Suprapubic skin (tissue), 4 donors: ENCODE results near the gene FUT4.
A peak's percentile ranks its signal among the peaks of the same experiment; 100 is the strongest.

ENCODE experiments used
- EP300 ChIP-seq: sonication (generic); formaldehyde crosslinking; IDR thresholded peaks from one replicate; pipeline ENCODE4 v1.6.1; 2017; ENCODE audit warnings: antibody characterized with exemption
- POLR2A ChIP-seq, 2 donors: fragments of 450-650 bp; IDR thresholded peaks; one replicate each; pipeline ENCODE4 v1.6.1; 2017; ENCODE audit warnings: antibody characterized with exemption in 2 of 2, mild to moderate bottlenecking in 2 of 2, moderate library complexity in 2 of 2
- POLR2AphosphoS5 ChIP-seq, 3 donors: sonication (generic); formaldehyde crosslinking; IDR thresholded peaks; one replicate each; pipeline ENCODE4 v1.6.1; 2017; ENCODE audit warnings: antibody characterized with exemption in 3 of 3
- TF ChIP-seq, protein P1 (sequence below), 2 donors: fragments of 200-600 bp in 1 of 2; fragments of 450-650 bp in 1 of 2; sonication (generic) in 1 of 2; IDR thresholded peaks; one replicate each; pipeline ENCODE4 v1.5.1; 2016 to 2019; ENCODE audit warnings: antibody characterized with exemption in 2 of 2, mild to moderate bottlenecking in 1 of 2, moderate library complexity in 1 of 2

DNA sequence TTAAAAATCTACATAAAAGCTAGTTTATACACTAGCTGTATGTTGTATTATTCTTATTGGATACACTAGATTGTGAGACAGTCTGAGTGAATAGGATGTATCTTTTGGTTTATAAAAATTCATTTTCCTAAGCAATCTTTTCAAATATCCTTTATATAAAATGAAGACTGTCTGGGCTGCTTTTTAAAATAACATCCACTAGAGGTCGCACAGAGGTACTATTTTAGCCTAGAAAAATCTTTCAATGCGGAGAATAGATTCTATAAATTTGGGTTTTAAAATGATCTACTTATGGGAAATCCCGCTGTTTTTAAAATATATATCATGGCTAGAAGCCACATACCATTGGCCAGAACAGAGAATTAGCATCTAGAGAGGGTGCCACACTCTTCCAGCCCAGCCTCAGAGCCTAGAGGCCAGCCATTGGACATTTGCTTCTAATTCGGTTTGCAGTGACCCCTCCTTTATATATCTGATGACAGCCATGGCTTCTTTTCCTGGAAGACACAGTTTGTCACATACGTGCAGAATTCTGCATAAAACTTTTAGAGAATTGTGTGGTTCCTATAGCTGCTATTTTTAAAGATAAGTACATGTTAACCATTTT is 24.1 kb upstream of the FUT4 start:
- TF ChIP-seq, protein P1, sequence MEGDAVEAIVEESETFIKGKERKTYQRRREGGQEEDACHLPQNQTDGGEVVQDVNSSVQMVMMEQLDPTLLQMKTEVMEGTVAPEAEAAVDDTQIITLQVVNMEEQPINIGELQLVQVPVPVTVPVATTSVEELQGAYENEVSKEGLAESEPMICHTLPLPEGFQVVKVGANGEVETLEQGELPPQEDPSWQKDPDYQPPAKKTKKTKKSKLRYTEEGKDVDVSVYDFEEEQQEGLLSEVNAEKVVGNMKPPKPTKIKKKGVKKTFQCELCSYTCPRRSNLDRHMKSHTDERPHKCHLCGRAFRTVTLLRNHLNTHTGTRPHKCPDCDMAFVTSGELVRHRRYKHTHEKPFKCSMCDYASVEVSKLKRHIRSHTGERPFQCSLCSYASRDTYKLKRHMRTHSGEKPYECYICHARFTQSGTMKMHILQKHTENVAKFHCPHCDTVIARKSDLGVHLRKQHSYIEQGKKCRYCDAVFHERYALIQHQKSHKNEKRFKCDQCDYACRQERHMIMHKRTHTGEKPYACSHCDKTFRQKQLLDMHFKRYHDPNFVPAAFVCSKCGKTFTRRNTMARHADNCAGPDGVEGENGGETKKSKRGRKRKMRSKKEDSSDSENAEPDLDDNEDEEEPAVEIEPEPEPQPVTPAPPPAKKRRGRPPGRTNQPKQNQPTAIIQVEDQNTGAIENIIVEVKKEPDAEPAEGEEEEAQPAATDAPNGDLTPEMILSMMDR (IDR thresholded peaks at IDR 0.05) = peak; percentile 23 to 51
- TF ChIP-seq EP300 (no peak), POLR2A (IDR thresholded peaks at IDR 0.05) (no peak), POLR2AphosphoS5 (IDR thresholded peaks at IDR 0.05) (no peak)
